Measurements from ENCODE around the gene CEP128.

Gene CEP128

GRCh38 chr14:80545935-80546854 lies 395.3 kb downstream of the CEP128 start:
- Histone ChIP-seq H4K20me1 (ENCODE audit: insufficient read depth, low read length) (no peaks in the 10 kb centered on the region), H3K9me3 (ENCODE audit: insufficient read depth, low read length) (no peaks in the 10 kb centered on the region), H3K27me3 (ENCODE audit: low read depth, low read length) (no peaks in the 10 kb centered on the region), H3K4me1 (ENCODE audit: low read length) (no peaks in the 10 kb centered on the region), H3K4me2 (ENCODE audit: low read length) (no peak overlapping the region), H3K9ac (ENCODE audit: low read length) (no peak overlapping the region), H3K36me3 (replicated peaks; ENCODE audit: low read depth, low read length) (no peaks in the 10 kb centered on the region), H2AFZ (ENCODE audit: low read depth, low read length) (no peak overlapping the region), H3K79me2 (ENCODE audit: low read length) (no peaks in the 10 kb centered on the region), H3K4me3 (ENCODE audit: low read length) (no peak overlapping the region), H3K27ac (ENCODE audit: low read length) (no peak overlapping the region)
- TF ChIP-seq EZH2phosphoT487 (IDR thresholded peaks at IDR 0.05; ENCODE audit: low read depth) = no peak
- no peak for TF ChIP-seq CTCF (IDR thresholded peaks at IDR 0.05; ENCODE audit: low read depth, low read length)

GRCh38 chr14:80544366-80544765 lies 397.2 kb downstream of the CEP128 start:
- no peaks in the 10 kb centered on the region for H3K36me3 ChIP-seq (replicated peaks; ENCODE audit: low read depth, low read length)
- H3K9me3 ChIP-seq (ENCODE audit: insufficient read depth, low read length) = no peaks in the 10 kb centered on the region
- H3K4me2 ChIP-seq (ENCODE audit: low read length) = no peak overlapping the region
- no peaks in the 10 kb centered on the region for H3K27me3 ChIP-seq (ENCODE audit: low read depth, low read length)
- H2AFZ ChIP-seq (ENCODE audit: low read depth, low read length) = no peak overlapping the region
- no peak overlapping the region for H3K9ac ChIP-seq (ENCODE audit: low read length)
- TF ChIP-seq CTCF (IDR thresholded peaks at IDR 0.05; ENCODE audit: low read depth, low read length) (no peak), EZH2phosphoT487 (IDR thresholded peaks at IDR 0.05; ENCODE audit: low read depth) (no peak)
- no peak overlapping the region for H3K4me3 ChIP-seq (ENCODE audit: low read length)
- H3K79me2 ChIP-seq (ENCODE audit: low read length) = no peaks in the 10 kb centered on the region
- no peak overlapping the region for H3K27ac ChIP-seq (ENCODE audit: low read length)
- H3K4me1 ChIP-seq (ENCODE audit: low read length) = no peaks in the 10 kb centered on the region
- H4K20me1 ChIP-seq (ENCODE audit: insufficient read depth, low read length) = no peaks in the 10 kb centered on the region

GRCh38 chr14:80543211-80543610 lies 398.3 kb downstream of the CEP128 start:
- Histone ChIP-seq H3K79me2 (ENCODE audit: low read length) (no peaks in the 10 kb centered on the region), H3K4me2 (ENCODE audit: low read length) (no peak overlapping the region), H3K4me3 (ENCODE audit: low read length) (no peak overlapping the region), H3K27ac (ENCODE audit: low read length) (no peak overlapping the region), H4K20me1 (ENCODE audit: insufficient read depth, low read length) (no peaks in the 10 kb centered on the region), H3K36me3 (replicated peaks; ENCODE audit: low read depth, low read length) (no peaks in the 10 kb centered on the region), H3K4me1 (ENCODE audit: low read length) (no peaks in the 10 kb centered on the region), H2AFZ (ENCODE audit: low read depth, low read length) (no peak overlapping the region), H3K9me3 (ENCODE audit: insufficient read depth, low read length) (no peaks in the 10 kb centered on the region), H3K27me3 (ENCODE audit: low read depth, low read length) (no peaks in the 10 kb centered on the region), H3K9ac (ENCODE audit: low read length) (no peak overlapping the region)
- TF ChIP-seq EZH2phosphoT487 (IDR thresholded peaks at IDR 0.05; ENCODE audit: low read depth) = no peak
- no peak for TF ChIP-seq CTCF (IDR thresholded peaks at IDR 0.05; ENCODE audit: low read depth, low read length)

GRCh38 chr14:80538633-80539375 lies 402.7 kb downstream of the CEP128 start:
- Histone ChIP-seq H2AFZ (ENCODE audit: low read depth, low read length) (no peak overlapping the region), H3K4me3 (ENCODE audit: low read length) (no peak overlapping the region), H3K27ac (ENCODE audit: low read length) (no peak overlapping the region), H3K4me1 (ENCODE audit: low read length) (no peaks in the 10 kb centered on the region), H3K9ac (ENCODE audit: low read length) (no peak overlapping the region), H3K27me3 (ENCODE audit: low read depth, low read length) (no peaks in the 10 kb centered on the region), H3K9me3 (ENCODE audit: insufficient read depth, low read length) (no peaks in the 10 kb centered on the region), H3K79me2 (ENCODE audit: low read length) (no peaks in the 10 kb centered on the region), H3K36me3 (replicated peaks; ENCODE audit: low read depth, low read length) (no peaks in the 10 kb centered on the region), H3K4me2 (ENCODE audit: low read length) (no peak overlapping the region), H4K20me1 (ENCODE audit: insufficient read depth, low read length) (no peaks in the 10 kb centered on the region)
- TF ChIP-seq CTCF (IDR thresholded peaks at IDR 0.05; ENCODE audit: low read depth, low read length) (no peak), EZH2phosphoT487 (IDR thresholded peaks at IDR 0.05; ENCODE audit: low read depth) (no peak)
